ENCODE results near the gene S1PR4. TPM values are rescaled to one million over a fixed set of nuclear protein-coding genes. Genes with fewer than 3 reads are reported as not detected.
A peak's percentile ranks its signal among the peaks of the same experiment; 100 is the strongest.

S1PR4 gene
- total and polyA plus RNA-seq, 4 donors, result 7.3 to 40.5 (median 16.8) TPM

DNA sequence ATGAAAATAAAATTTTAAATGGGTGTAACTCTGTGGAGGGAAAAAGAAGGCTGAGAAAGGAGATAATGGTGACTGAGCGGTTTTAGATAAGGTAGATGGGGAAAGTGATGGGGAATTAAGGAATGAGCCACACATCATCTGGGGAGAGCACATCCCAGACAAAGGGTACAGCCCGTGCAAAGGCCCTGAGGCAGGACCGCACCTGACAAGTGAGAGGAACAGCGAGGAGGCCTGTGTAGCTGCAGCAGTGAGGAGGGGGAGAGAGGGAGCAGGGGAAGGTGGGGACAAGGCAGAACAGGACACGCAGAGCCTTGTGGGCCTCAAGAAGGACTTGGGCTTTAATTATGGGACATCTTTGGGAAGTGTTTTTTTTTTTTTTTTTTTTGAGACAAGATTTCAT lies 44.1 kb downstream of the S1PR4 start:
- no peak overlapping the region for H3K9ac ChIP-seq (ENCODE audit: insufficient read depth in 1 of 2, low read length in 2 of 2)
- no peak overlapping the region for H3K4me3 ChIP-seq
- H3K4me1 ChIP-seq (ENCODE audit: control insufficient read depth in 5 of 5, insufficient read depth in 5 of 5, low read length in 5 of 5), result peaks cover 0 to 2% (median 0%) of the 10 kb centered on the region in 5 donors
- no peak for DNase-seq
- H3K9me3 ChIP-seq (ENCODE audit: control insufficient read depth in 4 of 4, insufficient read depth in 3 of 4, low read length in 3 of 4), result peaks cover 0 to 2% (median 0%) of the 10 kb centered on the region in 4 donors
- H3K27me3 ChIP-seq (ENCODE audit: control insufficient read depth in 3 of 3, insufficient read depth in 3 of 3, low read length in 2 of 3), result peaks cover 3 to 29% (median 8%) of the 10 kb centered on the region in 3 donors
- WGBS, 2 donors, result 89 to 92% methylated on average over 5 of the region's 5 CpGs
- no peak for ATAC-seq (ENCODE audit: insufficient read depth, low FRiP score)
- no peak overlapping the region for H3K27ac ChIP-seq (ENCODE audit: low read depth in 1 of 2, low read length in 1 of 2)
- H3K36me3 ChIP-seq (ENCODE audit: control insufficient read depth in 4 of 4, insufficient read depth in 4 of 4, low read length in 4 of 4), result no peaks in the 10 kb centered on the region
- TF ChIP-seq, protein P1, sequence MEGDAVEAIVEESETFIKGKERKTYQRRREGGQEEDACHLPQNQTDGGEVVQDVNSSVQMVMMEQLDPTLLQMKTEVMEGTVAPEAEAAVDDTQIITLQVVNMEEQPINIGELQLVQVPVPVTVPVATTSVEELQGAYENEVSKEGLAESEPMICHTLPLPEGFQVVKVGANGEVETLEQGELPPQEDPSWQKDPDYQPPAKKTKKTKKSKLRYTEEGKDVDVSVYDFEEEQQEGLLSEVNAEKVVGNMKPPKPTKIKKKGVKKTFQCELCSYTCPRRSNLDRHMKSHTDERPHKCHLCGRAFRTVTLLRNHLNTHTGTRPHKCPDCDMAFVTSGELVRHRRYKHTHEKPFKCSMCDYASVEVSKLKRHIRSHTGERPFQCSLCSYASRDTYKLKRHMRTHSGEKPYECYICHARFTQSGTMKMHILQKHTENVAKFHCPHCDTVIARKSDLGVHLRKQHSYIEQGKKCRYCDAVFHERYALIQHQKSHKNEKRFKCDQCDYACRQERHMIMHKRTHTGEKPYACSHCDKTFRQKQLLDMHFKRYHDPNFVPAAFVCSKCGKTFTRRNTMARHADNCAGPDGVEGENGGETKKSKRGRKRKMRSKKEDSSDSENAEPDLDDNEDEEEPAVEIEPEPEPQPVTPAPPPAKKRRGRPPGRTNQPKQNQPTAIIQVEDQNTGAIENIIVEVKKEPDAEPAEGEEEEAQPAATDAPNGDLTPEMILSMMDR (IDR thresholded peaks at IDR 0.05; ENCODE audit: control extremely low read depth, extremely low read depth), result no peak

DNA sequence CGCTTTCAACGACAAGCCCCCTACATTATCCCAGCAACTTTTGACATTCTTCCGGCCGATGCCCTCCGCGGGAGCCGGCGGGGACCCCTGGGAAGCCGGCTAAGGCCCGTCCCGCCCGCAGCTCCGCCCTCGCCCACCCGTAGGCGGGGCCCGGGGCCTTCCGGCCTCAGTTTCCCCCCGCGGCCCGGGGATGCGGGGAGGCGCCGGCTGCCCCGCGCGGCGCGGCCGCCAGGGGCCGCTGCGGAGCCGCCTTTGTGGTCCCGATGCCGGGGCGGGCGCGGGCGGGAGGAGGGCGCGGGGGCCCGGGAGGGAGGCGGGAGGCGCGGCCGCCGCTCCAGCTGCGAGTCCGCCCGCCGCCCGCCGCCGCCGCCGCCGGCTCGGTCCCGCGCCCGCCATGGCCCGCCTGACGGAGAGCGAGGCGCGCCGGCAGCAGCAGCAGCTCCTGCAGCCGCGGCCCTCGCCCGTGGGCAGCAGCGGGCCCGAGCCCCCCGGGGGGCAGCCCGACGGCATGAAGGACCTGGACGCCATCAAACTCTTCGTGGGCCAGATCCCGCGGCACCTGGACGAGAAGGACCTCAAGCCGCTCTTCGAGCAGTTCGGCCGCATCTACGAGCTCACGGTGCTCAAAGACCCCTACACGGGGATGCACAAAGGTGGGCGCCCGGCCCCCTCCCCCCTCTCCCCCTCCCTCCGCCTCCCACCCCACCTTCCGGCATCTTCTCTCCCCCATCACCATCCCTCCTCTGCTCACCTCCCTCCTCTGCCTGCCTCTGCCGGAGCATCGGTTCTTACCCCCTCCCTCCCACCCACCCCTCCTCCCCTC lies 46.0 kb downstream of the S1PR4 start, which contains the start of gene CELF5:
Gene CELF5, plus strand, starts transcription at position 316 of the 823 bp plus-strand sequence. Its CDS starts 79 bp downstream, at position 395.
- no peak within 1 kb of the TSS for H3K4me3 ChIP-seq
- H3K9ac ChIP-seq (ENCODE audit: insufficient read depth in 1 of 2, low read length in 2 of 2), result no peak within 1 kb of the TSS
- peaks cover 10 to 42% (median 14%) of the 10 kb centered on the region in 3 donors for H3K27me3 ChIP-seq (ENCODE audit: control insufficient read depth in 3 of 3, insufficient read depth in 3 of 3, low read length in 2 of 3)
- H3K9me3 ChIP-seq (ENCODE audit: control insufficient read depth in 4 of 4, insufficient read depth in 3 of 4, low read length in 3 of 4), result peaks cover 0 to 2% (median 0%) of the 10 kb centered on the region in 4 donors
- ATAC-seq (ENCODE audit: insufficient read depth, low FRiP score) (no peak), DNase-seq (peak; percentile 39 to 57 (median 53))
- H3K36me3 ChIP-seq (ENCODE audit: control insufficient read depth in 4 of 4, insufficient read depth in 4 of 4, low read length in 4 of 4), result no peaks in the 10 kb centered on the region
- 2 to 3% methylated on average over 53 to 94 of the region's 94 CpGs for WGBS, 2 donors
- no peak within 1 kb of the TSS for H3K27ac ChIP-seq (ENCODE audit: low read depth in 1 of 2, low read length in 1 of 2)
- peaks cover 0 to 2% (median 0%) of the 10 kb centered on the region in 5 donors for H3K4me1 ChIP-seq (ENCODE audit: control insufficient read depth in 5 of 5, insufficient read depth in 5 of 5, low read length in 5 of 5)
- TF ChIP-seq, protein P1 (IDR thresholded peaks at IDR 0.05; ENCODE audit: control extremely low read depth, extremely low read depth), result no peak

DNA sequence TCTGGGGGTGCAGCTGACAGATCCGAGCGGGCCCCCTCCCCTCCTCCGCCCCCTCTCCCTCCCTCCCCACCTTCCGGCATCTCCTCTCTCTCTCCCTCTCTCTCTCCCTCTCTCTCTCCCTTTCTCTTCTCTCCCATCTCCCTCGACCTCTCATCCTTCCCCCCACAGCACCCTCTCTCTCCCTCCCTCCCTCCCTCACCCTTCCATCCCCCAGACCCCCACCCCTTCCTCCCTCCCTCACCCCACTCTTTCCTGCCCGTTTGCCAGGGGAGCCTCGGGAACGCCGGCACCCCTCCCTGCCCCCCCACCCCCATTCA lies 46.6 kb downstream of the S1PR4 start:
- Histone ChIP-seq H3K9ac (ENCODE audit: insufficient read depth in 1 of 2, low read length in 2 of 2) (no peak overlapping the region), H3K36me3 (ENCODE audit: control insufficient read depth in 4 of 4, insufficient read depth in 4 of 4, low read length in 4 of 4) (no peaks in the 10 kb centered on the region), H3K4me3 (no peak overlapping the region), H3K4me1 (ENCODE audit: control insufficient read depth in 5 of 5, insufficient read depth in 5 of 5, low read length in 5 of 5) (peaks cover 0 to 2% (median 0%) of the 10 kb centered on the region in 5 donors), H3K27me3 (ENCODE audit: control insufficient read depth in 3 of 3, insufficient read depth in 3 of 3, low read length in 2 of 3) (peaks cover 10 to 42% (median 14%) of the 10 kb centered on the region in 3 donors), H3K27ac (ENCODE audit: low read depth in 1 of 2, low read length in 1 of 2) (no peak overlapping the region), H3K9me3 (ENCODE audit: control insufficient read depth in 4 of 4, insufficient read depth in 3 of 4, low read length in 3 of 4) (peaks cover 0 to 2% (median 0%) of the 10 kb centered on the region in 4 donors)
- TF ChIP-seq, protein P1 (IDR thresholded peaks at IDR 0.05; ENCODE audit: control extremely low read depth, extremely low read depth), result no peak
- WGBS, 2 donors, result 1 to 2% methylated on average over 6 to 9 of the region's 9 CpGs
- no peak for DNase-seq
- no peak for ATAC-seq (ENCODE audit: insufficient read depth, low FRiP score)

Measured in lung (tissue), 12 donors.